Measurements from ENCODE around the gene GHITM. TPM values are rescaled to one million over a fixed set of nuclear protein-coding genes. Genes with fewer than 3 reads are reported as not detected.

The GHITM gene
- total RNA-seq, 2 donors from 2014 or later = 52.1 to 55.5 TPM

GRCh38 chr10:84156768-84157167 is 17.5 kb downstream of the GHITM start:
- intact Hi-C loops (cut with DNase I) = no loop called here
- Histone ChIP-seq H3K27me3 (no peaks in the 10 kb centered on the region), H3K36me3 (replicated peaks in 1 of 2; ENCODE audit: insufficient read depth in 1 of 2, low read depth in 2 of 2) (peaks cover 0 to 7% of the 10 kb centered on the region in 2 donors), H3K9me3 (no peaks in the 10 kb centered on the region), H3K4me3 (no peak overlapping the region), H3K27ac (no peak overlapping the region), H3K4me1 (no peaks in the 10 kb centered on the region)
- no peak for ATAC-seq
- WGBS, 2 donors = 52 to 62% methylated on average over 10 of the region's 10 CpGs
- TF ChIP-seq POLR2A (IDR thresholded peaks at IDR 0.05) (no peak), CTCF (IDR thresholded peaks at IDR 0.05) (no peak)
- DNase-seq = no peak

DNA sequence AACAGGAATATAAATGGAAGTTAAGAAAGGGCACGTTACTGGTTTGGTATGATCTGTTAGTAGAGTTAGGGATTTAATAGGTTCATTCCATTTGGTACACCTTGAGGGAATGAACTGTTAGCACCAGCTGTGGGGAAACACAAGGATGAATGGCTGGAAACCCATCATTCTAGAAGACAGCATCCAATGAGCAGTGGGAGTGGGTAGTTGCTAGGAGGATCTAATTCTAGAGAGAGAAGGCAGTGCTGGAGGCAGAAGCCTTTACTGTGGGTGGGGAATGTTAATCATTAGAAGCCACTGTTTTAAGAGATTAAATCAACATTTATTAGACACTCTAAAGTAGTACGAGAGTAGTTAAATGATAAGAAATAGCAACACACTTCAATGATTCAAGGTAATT is 18.8 kb downstream of the GHITM start:
- intact Hi-C loops (cut with DNase I) = no loop called here
- 53 to 54% methylated on average over 2 of the region's 2 CpGs for WGBS, 2 donors
- Histone ChIP-seq H3K36me3 (replicated peaks in 1 of 2; ENCODE audit: insufficient read depth in 1 of 2, low read depth in 2 of 2) (peaks cover 0 to 3% of the 10 kb centered on the region in 2 donors), H3K9me3 (no peaks in the 10 kb centered on the region), H3K4me3 (no peak overlapping the region), H3K27me3 (no peaks in the 10 kb centered on the region), H3K27ac (no peak overlapping the region), H3K4me1 (no peaks in the 10 kb centered on the region)
- TF ChIP-seq CTCF (IDR thresholded peaks at IDR 0.05) = no peak
- TF ChIP-seq POLR2A (IDR thresholded peaks at IDR 0.05) = no peak
- no peak for DNase-seq
- ATAC-seq = no peak

GRCh38 chr10:84158550-84158949 is 19.2 kb downstream of the GHITM start:
- H3K36me3 ChIP-seq (replicated peaks in 1 of 2; ENCODE audit: insufficient read depth in 1 of 2, low read depth in 2 of 2) = peaks cover 0 to 3% of the 10 kb centered on the region in 2 donors
- TF ChIP-seq POLR2A (IDR thresholded peaks at IDR 0.05) (no peak), CTCF (IDR thresholded peaks at IDR 0.05) (no peak)
- H3K4me3 ChIP-seq = no peak overlapping the region
- intact Hi-C loops (cut with DNase I) = no loop called here
- ATAC-seq (no peak), DNase-seq (no peak)
- no peaks in the 10 kb centered on the region for H3K4me1 ChIP-seq
- 64 to 72% methylated on average over 4 of the region's 4 CpGs for WGBS, 2 donors
- no peaks in the 10 kb centered on the region for H3K27me3 ChIP-seq
- no peaks in the 10 kb centered on the region for H3K9me3 ChIP-seq
- no peak overlapping the region for H3K27ac ChIP-seq

DNA sequence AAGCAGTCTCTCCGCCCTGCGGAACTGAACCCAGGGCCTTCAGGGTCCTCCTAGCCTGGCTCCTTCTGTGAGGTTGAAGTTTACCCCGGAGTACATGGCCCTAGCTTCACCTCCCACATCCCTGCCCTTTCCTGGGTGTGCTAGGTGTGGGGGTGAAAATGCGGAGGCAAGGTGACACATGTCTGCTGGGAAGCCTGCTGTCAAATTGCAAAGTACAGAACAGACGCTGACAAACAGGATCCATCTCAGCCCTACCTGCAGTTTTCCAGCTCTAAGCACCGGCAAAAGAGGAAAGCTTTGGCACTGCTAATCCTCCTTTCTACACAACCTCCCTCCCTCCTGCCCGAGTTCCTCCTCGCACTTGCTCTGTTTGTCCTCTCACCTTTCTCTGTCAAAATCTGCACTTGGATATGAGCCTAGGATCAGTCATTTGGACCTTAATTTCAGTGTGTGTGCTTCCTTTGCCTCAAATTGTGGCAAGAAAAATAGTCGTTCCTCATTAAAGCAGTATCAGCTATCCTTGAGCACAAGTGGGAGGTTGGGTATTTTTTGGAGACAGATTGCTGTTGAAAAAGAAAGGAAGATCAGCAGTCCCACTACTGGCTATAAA is 19.9 kb downstream of the GHITM start:
- Histone ChIP-seq H3K4me1 (no peaks in the 10 kb centered on the region), H3K4me3 (no peak overlapping the region), H3K27ac (no peak overlapping the region), H3K27me3 (no peaks in the 10 kb centered on the region), H3K36me3 (replicated peaks in 1 of 2; ENCODE audit: insufficient read depth in 1 of 2, low read depth in 2 of 2) (peaks cover 0 to 3% of the 10 kb centered on the region in 2 donors), H3K9me3 (no peaks in the 10 kb centered on the region)
- intact Hi-C loops (cut with DNase I) = no loop called here
- TF ChIP-seq CTCF (IDR thresholded peaks at IDR 0.05) (no peak), POLR2A (IDR thresholded peaks at IDR 0.05) (no peak)
- DNase-seq = no peak
- no peak for ATAC-seq
- WGBS, 2 donors = 19 to 29% methylated on average over 9 of the region's 9 CpGs

GRCh38 chr10:84160663-84161362 is 21.5 kb downstream of the GHITM start:
- TF ChIP-seq POLR2A (IDR thresholded peaks at IDR 0.05) (no peak), CTCF (IDR thresholded peaks at IDR 0.05) (no peak)
- intact Hi-C loops (cut with DNase I) = no loop called here
- Histone ChIP-seq H3K36me3 (replicated peaks in 1 of 2; ENCODE audit: insufficient read depth in 1 of 2, low read depth in 2 of 2) (no peaks in the 10 kb centered on the region), H3K27ac (no peak overlapping the region), H3K27me3 (no peaks in the 10 kb centered on the region), H3K4me1 (no peaks in the 10 kb centered on the region), H3K4me3 (no peak overlapping the region), H3K9me3 (no peaks in the 10 kb centered on the region)
- DNase-seq = no peak
- ATAC-seq = no peak
- 31 to 38% methylated on average over 6 of the region's 6 CpGs for WGBS, 2 donors
